Thoracic aorta (tissue), 2 donors: ENCODE data around the gene LRRC9. TPM values are rescaled to one million over a fixed set of nuclear protein-coding genes. Genes with fewer than 3 reads are reported as not detected.

Experiments
- ATAC-seq: fragments of 150-250 bp; one replicate; pipeline ENCODE4 v1.8.0; 2017; ENCODE audit warnings: low read depth; ENCODE audit not compliant: insufficient number of reproducible peaks, low FRiP score
- DNase-seq: peaks from one replicate; pipeline ENCODE4 v3.0.0-alpha.2; 2020; ENCODE audit warnings: low spot score
- H3K27ac ChIP-seq, 2 donors: fragments of 200-600 bp; sonication (generic); 1 replicate in 1 of 2; 2 replicates in 1 of 2; pipeline ENCODE4 v1.5.1; 2016; ENCODE audit warnings: mild to moderate bottlenecking in 2 of 2, moderate library complexity in 2 of 2
- H3K27me3 ChIP-seq: fragments of 200-600 bp; sonication (generic); replicated peaks from 2 replicates; pipeline ENCODE4 v1.6.0; 2016; ENCODE audit warnings: mild to moderate bottlenecking; ENCODE audit not compliant: insufficient read depth
- H3K36me3 ChIP-seq: fragments of 200-600 bp; sonication (generic); one replicate; pipeline ENCODE4 v1.5.1; 2016
- H3K4me1 ChIP-seq, 2 donors: fragments of 200-600 bp; sonication (generic); 1 replicate in 1 of 2; 2 replicates in 1 of 2; pipeline versions ENCODE4 v1.5.1 to v1.6.0; 2016; ENCODE audit warnings: low read depth in 2 of 2, mild to moderate bottlenecking in 1 of 2; ENCODE audit not compliant: control insufficient read depth in 1 of 2
- H3K4me3 ChIP-seq: fragments of 200-600 bp; sonication (generic); 2 replicates; pipeline ENCODE4 v1.5.1; 2016; ENCODE audit warnings: mild to moderate bottlenecking
- H3K9me3 ChIP-seq: fragments of 200-600 bp; sonication (generic); 2 replicates; pipeline ENCODE4 v1.5.1; 2016
- total RNA-seq, 2 donors: library from RNA; depleted of rRNA; stranded (reverse); fragments of >200 nt; gene quantifications; one replicate each; pipeline versions ENCODE4 v1.1.0 to v1.2.3, GENCODE V29; 2016
- TF ChIP-seq, protein P1 (sequence below): fragments of 200-600 bp; sonication (generic); IDR thresholded peaks from one replicate; pipeline ENCODE4 v1.5.1; 2019; ENCODE audit warnings: antibody characterized with exemption

The LRRC9 gene
- total RNA-seq, 2 donors from 2014 or later = not detected

GRCh38 chr14:60093080-60093479 lies 173.1 kb downstream of the LRRC9 start:
- TF ChIP-seq, protein P1, sequence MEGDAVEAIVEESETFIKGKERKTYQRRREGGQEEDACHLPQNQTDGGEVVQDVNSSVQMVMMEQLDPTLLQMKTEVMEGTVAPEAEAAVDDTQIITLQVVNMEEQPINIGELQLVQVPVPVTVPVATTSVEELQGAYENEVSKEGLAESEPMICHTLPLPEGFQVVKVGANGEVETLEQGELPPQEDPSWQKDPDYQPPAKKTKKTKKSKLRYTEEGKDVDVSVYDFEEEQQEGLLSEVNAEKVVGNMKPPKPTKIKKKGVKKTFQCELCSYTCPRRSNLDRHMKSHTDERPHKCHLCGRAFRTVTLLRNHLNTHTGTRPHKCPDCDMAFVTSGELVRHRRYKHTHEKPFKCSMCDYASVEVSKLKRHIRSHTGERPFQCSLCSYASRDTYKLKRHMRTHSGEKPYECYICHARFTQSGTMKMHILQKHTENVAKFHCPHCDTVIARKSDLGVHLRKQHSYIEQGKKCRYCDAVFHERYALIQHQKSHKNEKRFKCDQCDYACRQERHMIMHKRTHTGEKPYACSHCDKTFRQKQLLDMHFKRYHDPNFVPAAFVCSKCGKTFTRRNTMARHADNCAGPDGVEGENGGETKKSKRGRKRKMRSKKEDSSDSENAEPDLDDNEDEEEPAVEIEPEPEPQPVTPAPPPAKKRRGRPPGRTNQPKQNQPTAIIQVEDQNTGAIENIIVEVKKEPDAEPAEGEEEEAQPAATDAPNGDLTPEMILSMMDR = no peak

DNA sequence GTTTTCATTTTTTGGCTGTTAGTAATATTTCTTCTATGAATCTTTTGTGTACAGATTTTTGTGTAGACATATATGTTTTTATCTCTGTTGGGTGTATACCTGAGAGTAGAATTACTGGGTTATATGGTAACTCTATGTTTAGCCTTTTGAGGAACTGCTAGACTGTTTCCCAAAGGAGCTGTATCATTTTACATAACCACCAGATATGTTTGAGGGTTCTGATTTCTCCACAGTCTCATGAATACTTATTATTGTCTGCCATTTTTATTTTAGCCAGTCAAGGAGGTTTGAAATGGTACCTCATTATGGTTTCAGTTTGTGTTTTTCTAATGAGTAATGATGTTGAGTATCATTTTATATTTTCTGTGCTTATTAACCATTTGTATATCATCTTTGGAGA lies 173.7 kb downstream of the LRRC9 start:
- Histone ChIP-seq H3K27me3 (no peaks in the 10 kb centered on the region), H3K27ac (peak overlapping the region; percentile 90 to 98), H3K4me1 (peaks cover 17 to 29% of the 10 kb centered on the region in 2 donors), H3K9me3 (no peaks in the 10 kb centered on the region), H3K36me3 (no peaks in the 10 kb centered on the region), H3K4me3 (peak overlapping the region; percentile 95)
- TF ChIP-seq, protein P1 = no peak
- no peak for DNase-seq
- no peak for ATAC-seq

More at GRCh38 chr14:60093080-60093479, 173.1 kb downstream of the LRRC9 start:
- no peaks in the 10 kb centered on the region for H3K27me3 ChIP-seq
- H3K36me3 ChIP-seq = no peaks in the 10 kb centered on the region
- H3K27ac ChIP-seq = peak overlapping the region; percentile 90 to 98
- no peaks in the 10 kb centered on the region for H3K9me3 ChIP-seq
- DNase-seq (no peak), ATAC-seq (no peak)
- peaks cover 17 to 29% of the 10 kb centered on the region in 2 donors for H3K4me1 ChIP-seq
- H3K4me3 ChIP-seq = peak overlapping the region; percentile 95

- TF ChIP-seq, protein P1 = no peak
- H3K36me3 ChIP-seq = no peaks in the 10 kb centered on the region
- peak overlapping the region; percentile 95 for H3K4me3 ChIP-seq
- H3K9me3 ChIP-seq = no peaks in the 10 kb centered on the region
- no peaks in the 10 kb centered on the region for H3K27me3 ChIP-seq
- peaks cover 17 to 29% of the 10 kb centered on the region in 2 donors for H3K4me1 ChIP-seq
- no peak for ATAC-seq
- DNase-seq = no peak
- peak overlapping the region in 1 of 2 donors; percentile 98 for H3K27ac ChIP-seq
Observed at GRCh38 chr14:60094306-60094897, 174.5 kb downstream of the LRRC9 start.

GRCh38 chr14:60095231-60095630 lies 175.3 kb downstream of the LRRC9 start:
- no peak overlapping the region for H3K27ac ChIP-seq
- DNase-seq = no peak

GRCh38 chr14:60095781-60096450 lies 176.0 kb downstream of the LRRC9 start:
- DNase-seq = no peak
- no peaks in the 10 kb centered on the region for H3K27me3 ChIP-seq
- TF ChIP-seq, protein P1 = no peak
- H3K4me3 ChIP-seq = no peak overlapping the region
- no peak overlapping the region for H3K27ac ChIP-seq
- H3K9me3 ChIP-seq = no peaks in the 10 kb centered on the region
- peaks cover 17 to 29% of the 10 kb centered on the region in 2 donors for H3K4me1 ChIP-seq
- ATAC-seq = no peak
- H3K36me3 ChIP-seq = no peaks in the 10 kb centered on the region

More at GRCh38 chr14:60095231-60095630, 175.3 kb downstream of the LRRC9 start:
- Histone ChIP-seq H3K27me3 (no peaks in the 10 kb centered on the region), H3K4me1 (peaks cover 17 to 29% of the 10 kb centered on the region in 2 donors), H3K4me3 (no peak overlapping the region), H3K9me3 (no peaks in the 10 kb centered on the region), H3K36me3 (no peaks in the 10 kb centered on the region)
- TF ChIP-seq, protein P1 = no peak
- no peak for ATAC-seq
